GM19193 (cell line): ENCODE results near the gene GSS.

Experiments used
- POLR2A ChIP-seq: IDR thresholded peaks from 4 replicates; pipeline ENCODE4 v1.6.1; 2011; ENCODE audit not compliant: insufficient read depth, insufficient read length; ENCODE audit errors: extremely low read depth

Gene GSS

GRCh38 chr20:34986311-34987287 is 31.0 kb upstream of the GSS start:
- TF ChIP-seq POLR2A, result no peak

GRCh38 chr20:34985461-34986310 is 30.1 kb upstream of the GSS start:
- TF ChIP-seq POLR2A, result no peak

GRCh38 chr20:34984756-34985261 is 29.2 kb upstream of the GSS start:
- no peak for TF ChIP-seq POLR2A

- TF ChIP-seq POLR2A, result no peak
Observed at GRCh38 chr20:34983995-34984735, 28.6 kb upstream of the GSS start.

- no peak for TF ChIP-seq POLR2A
Observed at GRCh38 chr20:34983089-34983820, 27.6 kb upstream of the GSS start.

GRCh38 chr20:34982270-34983088 is 26.9 kb upstream of the GSS start:
- no peak for TF ChIP-seq POLR2A

- no peak for TF ChIP-seq POLR2A
Observed at GRCh38 chr20:34980543-34981233, 25.1 kb upstream of the GSS start.

GRCh38 chr20:34979366-34980153 is 24.0 kb upstream of the GSS start:
- no peak for TF ChIP-seq POLR2A

GRCh38 chr20:34978092-34978744 is 22.6 kb upstream of the GSS start:
- no peak for TF ChIP-seq POLR2A

GRCh38 chr20:34977365-34978091 is 21.9 kb upstream of the GSS start:
- no peak for TF ChIP-seq POLR2A

- TF ChIP-seq POLR2A, result no peak
Observed at GRCh38 chr20:34976286-34976685, 20.7 kb upstream of the GSS start.
